Stimulated activated CD4-positive, alpha-beta T cell treated with anti-CD3 and anti-CD28 coated beads, Interleukin-12 subunit alpha, Interleukin-12 subunit beta, amount 100 ng/mL, for 4 hours (primary cell): ENCODE measurements around the gene PDRG1.
A peak's percentile ranks its signal among the peaks of the same experiment; 100 is the strongest.

ENCODE experiments used
- DNase-seq: peaks from one replicate; pipeline ENCODE4 v3.0.0-alpha.2; 2020

PDRG1 gene

GRCh38 chr20:31951530-31952453, at the start of gene PDRG1:
TSS of gene PDRG1 (minus strand) at chr20:31952046. CDS start at chr20:31951961, 85 bp downstream.
- DNase-seq, result peak; percentile 98

GRCh38 chr20:31998246-31998645, 46.4 kb upstream of the PDRG1 start:
- no peak for DNase-seq

- DNase-seq, result no peak
Measured at GRCh38 chr20:31996996-31997395, 45.1 kb upstream of the PDRG1 start.

GRCh38 chr20:31992086-31992485, 40.2 kb upstream of the PDRG1 start:
- DNase-seq, result no peak

- no peak for DNase-seq
Measured at GRCh38 chr20:31991339-31991705, 39.5 kb upstream of the PDRG1 start.

- no peak for DNase-seq
Measured at GRCh38 chr20:31990641-31991338, 38.9 kb upstream of the PDRG1 start.

GRCh38 chr20:31989030-31989645, 37.3 kb upstream of the PDRG1 start:
- no peak for DNase-seq

GRCh38 chr20:31988430-31989015, 36.7 kb upstream of the PDRG1 start:
- DNase-seq, result no peak

GRCh38 chr20:31987744-31988143, 35.9 kb upstream of the PDRG1 start:
- no peak for DNase-seq

- no peak for DNase-seq
Measured at GRCh38 chr20:31984981-31985471, 33.2 kb upstream of the PDRG1 start.

- DNase-seq, result no peak
Measured at GRCh38 chr20:31981784-31982183, 29.9 kb upstream of the PDRG1 start.

GRCh38 chr20:31979713-31980426, 28.0 kb upstream of the PDRG1 start:
- no peak for DNase-seq

- no peak for DNase-seq
Measured at GRCh38 chr20:31977080-31977479, 25.2 kb upstream of the PDRG1 start.

- no peak for DNase-seq
Measured at GRCh38 chr20:31975874-31976273, 24.0 kb upstream of the PDRG1 start.

GRCh38 chr20:31974951-31975487, 23.2 kb upstream of the PDRG1 start:
- DNase-seq, result no peak

- DNase-seq, result no peak
Measured at GRCh38 chr20:31974296-31974695, 22.4 kb upstream of the PDRG1 start.

- DNase-seq, result no peak
Measured at GRCh38 chr20:31972471-31973021, 20.7 kb upstream of the PDRG1 start.

GRCh38 chr20:31969991-31970390, 18.1 kb upstream of the PDRG1 start:
- no peak for DNase-seq

- peak; percentile 78 for DNase-seq
Measured at GRCh38 chr20:31968291-31969126, 16.7 kb upstream of the PDRG1 start.

- no peak for DNase-seq
Measured at GRCh38 chr20:31967830-31968249, 16.0 kb upstream of the PDRG1 start, which contains the start of gene XKR7. TSS of gene XKR7 (plus strand) at chr20:31968151. CDS start at chr20:31968176, 25 bp downstream.
